SH-SY5Y (cell line): ENCODE results near the gene CALD1.

Source experiments
- GATA2 ChIP-seq: IDR thresholded peaks from 2 replicates; pipeline ENCODE4 v1.6.1; 2011; ENCODE audit warnings: mild to moderate bottlenecking, low read depth, low read length
- GATA3 ChIP-seq: IDR thresholded peaks from 2 replicates; pipeline ENCODE4 v1.6.1; 2011; ENCODE audit warnings: low read depth, mild to moderate bottlenecking, low read length, moderate library complexity

CALD1 gene

GRCh38 chr7:134933460-134934068 is 154.1 kb downstream of the CALD1 start:
- TF ChIP-seq GATA3 (no peak), GATA2 (no peak)

- TF ChIP-seq GATA3 (no peak), GATA2 (no peak)
Measured at GRCh38 chr7:134935701-134936100, 156.3 kb downstream of the CALD1 start.

- TF ChIP-seq GATA2 = no peak
- no peak for TF ChIP-seq GATA3
Measured at GRCh38 chr7:134936893-134937510, 157.6 kb downstream of the CALD1 start.

GRCh38 chr7:134938141-134938540 is 158.7 kb downstream of the CALD1 start:
- TF ChIP-seq GATA2 (no peak), GATA3 (no peak)

- no peak for TF ChIP-seq GATA2
- no peak for TF ChIP-seq GATA3
Measured at GRCh38 chr7:134939136-134939535, 159.7 kb downstream of the CALD1 start.

- TF ChIP-seq GATA3 (no peak), GATA2 (no peak)
Measured at GRCh38 chr7:134940729-134941128, 161.3 kb downstream of the CALD1 start.

- TF ChIP-seq GATA3 = no peak
- TF ChIP-seq GATA2 = no peak
Measured at GRCh38 chr7:134941185-134941900, 161.9 kb downstream of the CALD1 start.

- TF ChIP-seq GATA2 = no peak
- TF ChIP-seq GATA3 = no peak
Measured at GRCh38 chr7:134941952-134942351, 162.5 kb downstream of the CALD1 start.

- TF ChIP-seq GATA3 (no peak), GATA2 (no peak)
Measured at GRCh38 chr7:134942690-134943466, 163.4 kb downstream of the CALD1 start.

GRCh38 chr7:134943785-134944400 is 164.5 kb downstream of the CALD1 start:
- TF ChIP-seq GATA3 = no peak

- no peak for TF ChIP-seq GATA2
- TF ChIP-seq GATA3 = no peak
Measured at GRCh38 chr7:134945691-134946090, 166.3 kb downstream of the CALD1 start.

GRCh38 chr7:134946260-134946659 is 166.8 kb downstream of the CALD1 start:
- no peak for TF ChIP-seq GATA2
- no peak for TF ChIP-seq GATA3

- TF ChIP-seq GATA3 = no peak
- no peak for TF ChIP-seq GATA2
Measured at GRCh38 chr7:134947329-134947728, 167.9 kb downstream of the CALD1 start.

GRCh38 chr7:134947831-134948230 is 168.4 kb downstream of the CALD1 start:
- TF ChIP-seq GATA3 (no peak), GATA2 (no peak)

GRCh38 chr7:134948246-134948645 is 168.8 kb downstream of the CALD1 start:
- no peak for TF ChIP-seq GATA3
- no peak for TF ChIP-seq GATA2
